Fibroblast of villous mesenchyme (primary cell): ENCODE data around the gene KRTAP6-2. TPM values are rescaled to one million over a fixed set of nuclear protein-coding genes. Genes with fewer than 3 reads are reported as not detected.

Experiments
- DNase-seq: peaks from one replicate; pipeline ENCODE4 v3.0.0-alpha.2; 2010; ENCODE audit warnings: low read depth
- H3K4me3 ChIP-seq: 2 replicates; pipeline ENCODE4 v1.5.1; 2011; ENCODE audit warnings: low read depth, mild to moderate bottlenecking, low read length
- CTCF ChIP-seq: IDR thresholded peaks from 2 replicates; pipeline ENCODE4 v1.5.1; 2012; ENCODE audit warnings: low read depth, mild to moderate bottlenecking, low read length; ENCODE audit not compliant: insufficient read depth
- small RNA-seq: library from RNA; depleted of rRNA; stranded (forward); fragments of <200 nt; gene quantifications from one replicate; pipeline ENCODE3, GENCODE V24; 2012
- total RNA-seq: library from RNA; depleted of rRNA; stranded (reverse); fragments of >200 nt; gene quantifications from 2 replicates; pipeline ENCODE4 v1.2.3, GENCODE V29; 2012

The KRTAP6-2 gene
- total RNA-seq, 1 donor = not detected

GRCh38 chr21:30561264-30561895 is 37.3 kb downstream of the KRTAP6-2 start, which contains the start of gene KRTAP19-7:
Gene KRTAP19-7, minus strand, starts transcription at chr21:30561314. Its CDS starts 25 bp downstream, at chr21:30561289.
- H3K4me3 ChIP-seq = no peak within 1 kb of the TSS
- no peak for DNase-seq
- no peak for TF ChIP-seq CTCF

GRCh38 chr21:30555095-30555494 is 43.6 kb downstream of the KRTAP6-2 start:
- no peak overlapping the region for H3K4me3 ChIP-seq
- TF ChIP-seq CTCF = no peak
- no peak for DNase-seq

GRCh38 chr21:30552782-30553181 is 45.9 kb downstream of the KRTAP6-2 start:
- H3K4me3 ChIP-seq = no peak overlapping the region
- no peak for TF ChIP-seq CTCF
- no peak for DNase-seq

Small RNA genes lying within 50 kb of the gene (small RNA-seq; reads per million reads assigned to genes)
- not detected for gene KRTAP20-1
- not detected for gene KRTAP20-3
- gene KRTAP20-4 = not detected
- not detected for gene KRTAP22-1
- gene KRTAP22-2 = not detected

Other genes with a start within 250 kb of the KRTAP6-2 start
- gene KRTAP13-2, start 226.6 kb downstream of the KRTAP6-2 start, total RNA-seq = not detected in 2 replicates
- gene KRTAP13-1, start 202.9 kb downstream of the KRTAP6-2 start, total RNA-seq = not detected in 2 replicates
- gene KRTAP13-3, start 173.0 kb downstream of the KRTAP6-2 start, total RNA-seq = not detected in 2 replicates
- gene KRTAP13-4, start 168.7 kb downstream of the KRTAP6-2 start, total RNA-seq = not detected in 2 replicates
- gene KRTAP15-1, start 158.6 kb downstream of the KRTAP6-2 start, total RNA-seq = not detected in 2 replicates
- gene KRTAP19-1, start 118.5 kb downstream of the KRTAP6-2 start, total RNA-seq = not detected in 2 replicates
- not detected in 2 replicates for gene KRTAP19-2, start 111.5 kb downstream of the KRTAP6-2 start, total RNA-seq
- not detected in 2 replicates for gene KRTAP19-3, start 106.9 kb downstream of the KRTAP6-2 start, total RNA-seq
- not detected in 2 replicates for gene KRTAP19-4, start 101.7 kb downstream of the KRTAP6-2 start, total RNA-seq
- gene KRTAP19-5, start 96.8 kb downstream of the KRTAP6-2 start, total RNA-seq = not detected in 2 replicates
- gene KRTAP19-6, start 57.0 kb downstream of the KRTAP6-2 start, total RNA-seq = not detected in 2 replicates
- not detected in 2 replicates for gene KRTAP19-7, start 37.6 kb downstream of the KRTAP6-2 start, total RNA-seq
- gene KRTAP22-2, start 8.5 kb downstream of the KRTAP6-2 start, total RNA-seq = not detected in 2 replicates
- gene KRTAP6-3, start 6.5 kb downstream of the KRTAP6-2 start, total RNA-seq = not detected in 2 replicates
- gene KRTAP22-1, start 2.2 kb upstream of the KRTAP6-2 start, total RNA-seq = not detected in 2 replicates
- gene KRTAP6-1, start 15.0 kb upstream of the KRTAP6-2 start, total RNA-seq = not detected in 2 replicates
- gene KRTAP20-1, start 17.5 kb upstream of the KRTAP6-2 start, total RNA-seq = not detected in 2 replicates
- not detected in 2 replicates for gene KRTAP20-4, start 21.7 kb upstream of the KRTAP6-2 start, total RNA-seq
- gene KRTAP20-2, start 36.3 kb upstream of the KRTAP6-2 start, total RNA-seq = not detected in 2 replicates
- not detected in 2 replicates for gene KRTAP20-3, start 44.0 kb upstream of the KRTAP6-2 start, total RNA-seq
- gene KRTAP21-3, start 119.9 kb upstream of the KRTAP6-2 start, total RNA-seq = not detected in 2 replicates
- gene KRTAP21-2, start 148.4 kb upstream of the KRTAP6-2 start, total RNA-seq = not detected in 2 replicates
- not detected in 2 replicates for gene KRTAP21-1, start 156.5 kb upstream of the KRTAP6-2 start, total RNA-seq
- gene KRTAP8-1, start 214.4 kb upstream of the KRTAP6-2 start, total RNA-seq = not detected in 2 replicates
- gene KRTAP7-1, start 230.9 kb upstream of the KRTAP6-2 start, total RNA-seq = not detected in 2 replicates